Measurements from ENCODE around the gene FBXO15. TPM values are rescaled to one million over a fixed set of nuclear protein-coding genes. Genes with fewer than 3 reads are reported as not detected.

Gene FBXO15
- total RNA-seq, 1 experiment from 2014 or later, result 0.89 TPM

DNA sequence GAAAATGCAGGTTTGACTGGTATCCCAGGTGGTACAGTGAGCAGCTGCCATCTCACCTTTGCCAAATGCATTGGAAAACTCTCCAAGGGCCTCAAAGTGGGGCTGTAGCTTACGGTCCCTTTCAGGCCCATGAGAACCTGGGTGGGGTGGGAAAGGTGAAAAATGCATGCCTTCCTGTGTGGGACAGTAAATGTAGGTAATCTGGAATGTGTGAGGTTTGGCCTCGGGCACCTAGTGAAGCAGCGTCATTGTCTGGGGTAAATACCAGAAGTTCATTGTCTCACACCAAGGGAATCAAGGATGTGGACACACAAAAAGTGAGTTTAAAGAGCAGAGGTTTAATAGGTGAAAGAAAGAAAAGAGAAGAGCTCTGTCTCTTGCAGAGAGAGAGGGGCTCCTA lies 37.2 kb upstream of the FBXO15 start:
- Histone ChIP-seq H3K27me3 (ENCODE audit: low read length) (no peaks in the 10 kb centered on the region), H3K4me2 (ENCODE audit: low read depth, low read length, poor library complexity, severe bottlenecking) (no peak overlapping the region), H3K27ac (ENCODE audit: low read length) (no peak overlapping the region), H3K79me2 (ENCODE audit: low read length) (no peaks in the 10 kb centered on the region), H3K9me3 (ENCODE audit: low read length) (no peaks in the 10 kb centered on the region), H3K36me3 (ENCODE audit: insufficient read depth, low read length) (no peaks in the 10 kb centered on the region), H2AFZ (ENCODE audit: low read length) (no peak overlapping the region), H3K9me2 (replicated peaks; ENCODE audit: insufficient read depth, low read length) (no peaks in the 10 kb centered on the region), H3K4me1 (ENCODE audit: low read length) (peaks cover 6% of the 10 kb centered on the region), H3K9ac (ENCODE audit: low read length) (no peak overlapping the region), H3K4me3 (ENCODE audit: low read length) (no peak overlapping the region), H4K20me1 (ENCODE audit: insufficient read depth, low read depth, low read length) (no peaks in the 10 kb centered on the region)
- DNase-seq, result no peak

DNA sequence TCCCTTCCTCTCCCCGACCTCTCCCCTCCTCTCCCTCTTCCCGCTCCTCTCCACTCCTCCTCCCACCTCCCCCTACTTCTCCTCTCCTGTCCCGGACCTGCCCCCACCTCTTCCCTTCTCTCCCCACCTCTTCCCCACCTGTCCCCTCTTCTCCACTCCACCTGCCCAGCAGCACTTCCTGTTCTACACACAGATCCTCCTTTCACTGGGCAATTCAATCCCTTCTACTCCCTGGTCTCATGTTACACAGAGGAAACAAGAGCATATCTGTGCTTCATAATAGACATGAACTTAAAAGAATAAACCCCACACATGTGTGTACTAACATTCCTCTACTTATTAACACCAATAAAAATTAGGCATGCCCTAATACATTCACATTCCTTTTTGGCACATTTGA lies 35.5 kb upstream of the FBXO15 start:
- H2AFZ ChIP-seq (ENCODE audit: low read length), result no peak overlapping the region
- H3K4me2 ChIP-seq (ENCODE audit: low read depth, low read length, poor library complexity, severe bottlenecking), result no peak overlapping the region
- DNase-seq, result no peak
- H3K79me2 ChIP-seq (ENCODE audit: low read length), result no peaks in the 10 kb centered on the region
- no peak overlapping the region for H3K9ac ChIP-seq (ENCODE audit: low read length)
- no peaks in the 10 kb centered on the region for H3K27me3 ChIP-seq (ENCODE audit: low read length)
- H3K27ac ChIP-seq (ENCODE audit: low read length), result no peak overlapping the region
- H3K9me2 ChIP-seq (replicated peaks; ENCODE audit: insufficient read depth, low read length), result no peaks in the 10 kb centered on the region
- no peaks in the 10 kb centered on the region for H4K20me1 ChIP-seq (ENCODE audit: insufficient read depth, low read depth, low read length)
- H3K9me3 ChIP-seq (ENCODE audit: low read length), result no peaks in the 10 kb centered on the region
- H3K36me3 ChIP-seq (ENCODE audit: insufficient read depth, low read length), result no peaks in the 10 kb centered on the region
- no peak overlapping the region for H3K4me3 ChIP-seq (ENCODE audit: low read length)
- H3K4me1 ChIP-seq (ENCODE audit: low read length), result no peaks in the 10 kb centered on the region

DNA sequence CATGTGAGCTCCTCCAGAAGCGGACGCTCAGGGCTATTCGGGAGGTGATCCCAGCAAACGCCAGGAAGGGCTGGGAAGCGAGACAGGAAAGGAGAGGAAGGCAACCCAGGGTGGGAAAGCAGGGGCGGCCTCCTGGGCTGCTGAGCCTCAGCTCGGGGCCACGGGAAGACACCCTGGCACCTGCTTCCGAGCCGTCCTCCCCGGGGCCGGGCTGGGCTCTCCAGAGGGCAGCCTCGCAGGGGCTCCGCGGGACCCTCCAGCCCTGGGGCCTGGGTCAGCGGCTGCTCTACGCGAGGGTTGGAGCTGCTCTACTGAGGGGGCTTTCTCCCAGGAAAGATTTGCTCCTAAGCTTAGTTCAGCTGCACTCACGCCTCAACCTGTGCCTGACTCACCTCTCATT lies 34.7 kb upstream of the FBXO15 start:
- Histone ChIP-seq H3K4me3 (ENCODE audit: low read length) (no peak overlapping the region), H2AFZ (ENCODE audit: low read length) (no peak overlapping the region), H3K4me2 (ENCODE audit: low read depth, low read length, poor library complexity, severe bottlenecking) (no peak overlapping the region), H3K79me2 (ENCODE audit: low read length) (no peaks in the 10 kb centered on the region), H3K9ac (ENCODE audit: low read length) (no peak overlapping the region), H4K20me1 (ENCODE audit: insufficient read depth, low read depth, low read length) (no peaks in the 10 kb centered on the region), H3K4me1 (ENCODE audit: low read length) (no peaks in the 10 kb centered on the region), H3K36me3 (ENCODE audit: insufficient read depth, low read length) (no peaks in the 10 kb centered on the region), H3K9me2 (replicated peaks; ENCODE audit: insufficient read depth, low read length) (no peaks in the 10 kb centered on the region), H3K27me3 (ENCODE audit: low read length) (no peaks in the 10 kb centered on the region), H3K27ac (ENCODE audit: low read length) (no peak overlapping the region), H3K9me3 (ENCODE audit: low read length) (no peaks in the 10 kb centered on the region)
- no peak for DNase-seq

DNA sequence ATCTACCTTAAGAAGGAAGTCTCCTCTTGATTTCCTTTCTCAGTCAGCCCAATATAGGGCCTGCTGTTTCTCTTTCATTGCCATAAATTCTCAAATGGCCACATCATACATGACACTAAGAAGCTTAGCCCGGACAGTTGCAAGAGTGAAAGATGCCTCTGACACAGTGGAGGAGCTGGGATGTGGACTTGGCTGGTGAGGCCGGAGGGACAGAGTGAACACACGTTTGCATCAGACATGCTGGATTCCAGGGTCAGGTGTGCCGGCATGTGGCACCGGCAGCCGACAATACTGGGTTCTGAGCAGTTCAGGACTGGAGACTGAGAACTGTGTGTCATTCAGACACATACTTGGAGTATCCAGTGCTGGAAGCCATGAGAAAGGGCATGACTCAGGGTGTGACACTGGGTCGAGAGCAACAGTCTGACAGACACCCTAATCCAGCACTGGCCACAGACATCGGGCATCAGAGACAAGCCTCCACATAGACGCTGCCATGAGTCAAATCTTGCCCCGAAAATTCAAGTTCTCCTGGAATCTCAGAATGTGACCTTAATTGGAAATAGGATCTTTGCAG lies 32.1 kb upstream of the FBXO15 start:
- no peaks in the 10 kb centered on the region for H3K27me3 ChIP-seq (ENCODE audit: low read length)
- DNase-seq, result no peak
- no peak overlapping the region for H3K4me2 ChIP-seq (ENCODE audit: low read depth, low read length, poor library complexity, severe bottlenecking)
- H3K79me2 ChIP-seq (ENCODE audit: low read length), result no peaks in the 10 kb centered on the region
- no peaks in the 10 kb centered on the region for H3K9me3 ChIP-seq (ENCODE audit: low read length)
- H3K36me3 ChIP-seq (ENCODE audit: insufficient read depth, low read length), result no peaks in the 10 kb centered on the region
- no peaks in the 10 kb centered on the region for H3K9me2 ChIP-seq (replicated peaks; ENCODE audit: insufficient read depth, low read length)
- no peak overlapping the region for H3K4me3 ChIP-seq (ENCODE audit: low read length)
- no peaks in the 10 kb centered on the region for H3K4me1 ChIP-seq (ENCODE audit: low read length)
- no peaks in the 10 kb centered on the region for H4K20me1 ChIP-seq (ENCODE audit: insufficient read depth, low read depth, low read length)
- H3K9ac ChIP-seq (ENCODE audit: low read length), result no peak overlapping the region
- no peak overlapping the region for H2AFZ ChIP-seq (ENCODE audit: low read length)
- no peak overlapping the region for H3K27ac ChIP-seq (ENCODE audit: low read length)

DNA sequence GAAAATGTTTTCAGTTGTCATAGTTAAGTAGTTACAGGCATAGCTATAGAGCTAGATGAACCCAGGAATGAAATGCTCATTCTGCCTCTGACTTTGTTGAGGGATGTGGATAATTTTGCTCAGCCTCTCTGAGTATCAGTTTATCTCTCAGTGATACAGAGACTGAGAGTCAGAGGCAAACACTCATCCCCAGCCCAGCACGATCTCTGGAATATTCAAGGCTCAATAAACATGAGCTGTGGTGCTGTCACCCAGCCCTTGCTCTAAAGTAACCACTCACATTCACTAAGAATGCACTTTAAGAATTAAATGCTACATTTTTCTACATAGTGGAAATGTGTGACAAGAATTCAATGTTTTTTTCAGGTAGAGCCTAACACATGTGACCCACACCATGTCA lies 31.2 kb upstream of the FBXO15 start:
- DNase-seq, result no peak

DNA sequence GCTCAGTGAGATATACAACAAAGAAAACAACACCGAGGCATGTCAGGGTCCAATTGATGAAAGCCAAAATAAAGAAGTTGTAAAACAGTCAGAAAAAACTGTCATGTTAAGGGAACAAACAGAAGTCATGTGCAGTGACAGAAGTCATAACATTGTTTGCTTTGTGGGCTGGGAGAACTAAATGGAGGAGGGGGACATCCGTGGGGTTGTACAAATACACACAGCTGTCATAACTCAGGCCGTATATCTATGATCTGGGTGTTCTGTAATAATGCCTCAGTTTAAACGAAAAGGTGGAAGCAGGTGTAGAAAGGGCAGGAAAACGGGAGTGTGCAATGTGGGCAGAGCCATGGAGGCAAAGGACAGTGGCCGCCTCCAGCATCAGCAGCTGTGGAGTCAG lies 28.0 kb upstream of the FBXO15 start:
- Histone ChIP-seq H3K4me1 (ENCODE audit: low read length) (no peaks in the 10 kb centered on the region), H3K36me3 (ENCODE audit: insufficient read depth, low read length) (no peaks in the 10 kb centered on the region), H3K9me3 (ENCODE audit: low read length) (no peaks in the 10 kb centered on the region), H3K27ac (ENCODE audit: low read length) (no peak overlapping the region), H3K4me3 (ENCODE audit: low read length) (no peak overlapping the region), H4K20me1 (ENCODE audit: insufficient read depth, low read depth, low read length) (no peaks in the 10 kb centered on the region), H3K4me2 (ENCODE audit: low read depth, low read length, poor library complexity, severe bottlenecking) (no peak overlapping the region), H3K79me2 (ENCODE audit: low read length) (no peaks in the 10 kb centered on the region), H3K9ac (ENCODE audit: low read length) (no peak overlapping the region), H3K27me3 (ENCODE audit: low read length) (no peaks in the 10 kb centered on the region), H3K9me2 (replicated peaks; ENCODE audit: insufficient read depth, low read length) (no peaks in the 10 kb centered on the region), H2AFZ (ENCODE audit: low read length) (no peak overlapping the region)
- DNase-seq, result no peak

More for the DNA sequence above, 31.2 kb upstream of the FBXO15 start:
- no peak overlapping the region for H3K27ac ChIP-seq (ENCODE audit: low read length)
- H3K9ac ChIP-seq (ENCODE audit: low read length), result no peak overlapping the region
- H3K9me3 ChIP-seq (ENCODE audit: low read length), result no peaks in the 10 kb centered on the region
- no peak overlapping the region for H3K4me3 ChIP-seq (ENCODE audit: low read length)
- H3K79me2 ChIP-seq (ENCODE audit: low read length), result no peaks in the 10 kb centered on the region
- no peak overlapping the region for H2AFZ ChIP-seq (ENCODE audit: low read length)
- no peaks in the 10 kb centered on the region for H3K36me3 ChIP-seq (ENCODE audit: insufficient read depth, low read length)
- H3K4me2 ChIP-seq (ENCODE audit: low read depth, low read length, poor library complexity, severe bottlenecking), result no peak overlapping the region
- no peaks in the 10 kb centered on the region for H4K20me1 ChIP-seq (ENCODE audit: insufficient read depth, low read depth, low read length)
- no peaks in the 10 kb centered on the region for H3K27me3 ChIP-seq (ENCODE audit: low read length)
- no peaks in the 10 kb centered on the region for H3K4me1 ChIP-seq (ENCODE audit: low read length)
- no peaks in the 10 kb centered on the region for H3K9me2 ChIP-seq (replicated peaks; ENCODE audit: insufficient read depth, low read length)

DNA sequence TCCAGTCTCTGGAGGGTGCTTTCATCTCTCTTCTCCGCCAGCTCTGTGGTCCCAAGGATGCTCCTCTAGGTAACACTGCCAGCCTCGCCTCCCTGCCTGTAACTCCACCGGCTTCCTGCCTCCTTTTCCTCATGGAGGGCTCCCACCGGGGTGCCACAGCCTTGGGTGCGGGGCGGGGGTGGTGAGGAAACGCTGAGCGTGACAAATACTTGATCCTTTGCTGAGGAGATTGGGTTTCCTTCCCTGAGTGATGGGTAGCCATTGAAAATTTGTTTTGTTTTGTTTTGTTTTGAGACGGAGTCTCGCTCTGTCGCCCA lies 25.8 kb upstream of the FBXO15 start:
- DNase-seq, result no peak
- Histone ChIP-seq H3K9ac (ENCODE audit: low read length) (no peak overlapping the region), H3K4me2 (ENCODE audit: low read depth, low read length, poor library complexity, severe bottlenecking) (no peak overlapping the region)

DNA sequence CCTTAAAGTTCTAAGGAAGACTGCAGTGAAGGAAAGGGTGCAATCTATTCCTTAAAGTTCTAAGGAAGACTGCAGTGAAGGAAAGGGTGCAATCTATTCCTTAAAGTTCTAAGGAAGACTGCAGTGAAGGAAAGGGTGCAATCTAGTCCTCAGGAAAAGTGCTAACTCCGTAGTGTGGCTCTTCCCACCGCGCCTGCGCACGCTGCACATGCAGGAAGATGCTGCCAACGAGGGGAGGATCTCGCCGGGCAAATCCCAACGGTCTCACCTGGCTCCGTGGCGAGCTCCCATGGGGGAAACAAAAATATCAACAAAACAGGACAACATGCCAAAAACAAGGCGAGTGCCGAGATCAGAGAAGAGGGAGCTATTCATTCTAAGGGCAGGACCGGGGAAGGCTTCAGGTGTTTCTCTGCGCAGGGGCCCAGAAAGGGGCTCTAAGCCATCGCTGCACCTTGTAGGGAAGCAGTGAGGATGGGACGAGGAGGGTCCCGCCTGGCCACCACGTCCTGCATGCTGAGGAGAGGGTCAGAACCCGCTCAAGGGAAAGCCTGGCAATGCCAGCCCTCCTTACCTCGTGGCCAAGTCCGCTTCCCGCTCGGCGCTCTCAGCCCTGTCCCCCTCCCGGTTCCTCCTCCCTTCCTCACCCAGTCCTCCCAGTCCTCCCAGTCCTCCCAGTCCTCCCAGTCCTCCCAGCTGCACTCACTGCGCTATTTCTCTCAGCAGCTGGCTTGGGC lies 25.2 kb upstream of the FBXO15 start:
- no peaks in the 10 kb centered on the region for H3K79me2 ChIP-seq (ENCODE audit: low read length)
- H3K27ac ChIP-seq (ENCODE audit: low read length), result no peak overlapping the region
- no peaks in the 10 kb centered on the region for H4K20me1 ChIP-seq (ENCODE audit: insufficient read depth, low read depth, low read length)
- H3K27me3 ChIP-seq (ENCODE audit: low read length), result no peaks in the 10 kb centered on the region
- no peak overlapping the region for H3K9ac ChIP-seq (ENCODE audit: low read length)
- H2AFZ ChIP-seq (ENCODE audit: low read length), result no peak overlapping the region
- H3K4me3 ChIP-seq (ENCODE audit: low read length), result no peak overlapping the region
- DNase-seq, result no peak
- no peak overlapping the region for H3K4me2 ChIP-seq (ENCODE audit: low read depth, low read length, poor library complexity, severe bottlenecking)
- H3K4me1 ChIP-seq (ENCODE audit: low read length), result no peaks in the 10 kb centered on the region
- no peaks in the 10 kb centered on the region for H3K36me3 ChIP-seq (ENCODE audit: insufficient read depth, low read length)
- no peaks in the 10 kb centered on the region for H3K9me3 ChIP-seq (ENCODE audit: low read length)
- H3K9me2 ChIP-seq (replicated peaks; ENCODE audit: insufficient read depth, low read length), result no peaks in the 10 kb centered on the region

More for the DNA sequence above, 25.8 kb upstream of the FBXO15 start:
- Histone ChIP-seq H3K36me3 (ENCODE audit: insufficient read depth, low read length) (no peaks in the 10 kb centered on the region), H3K4me3 (ENCODE audit: low read length) (no peak overlapping the region), H4K20me1 (ENCODE audit: insufficient read depth, low read depth, low read length) (no peaks in the 10 kb centered on the region), H3K9me2 (replicated peaks; ENCODE audit: insufficient read depth, low read length) (no peaks in the 10 kb centered on the region), H3K27me3 (ENCODE audit: low read length) (no peaks in the 10 kb centered on the region), H3K9me3 (ENCODE audit: low read length) (no peaks in the 10 kb centered on the region), H2AFZ (ENCODE audit: low read length) (no peak overlapping the region), H3K4me1 (ENCODE audit: low read length) (no peaks in the 10 kb centered on the region), H3K79me2 (ENCODE audit: low read length) (no peaks in the 10 kb centered on the region), H3K27ac (ENCODE audit: low read length) (no peak overlapping the region)

Data from Karpas-422 (cell line).